ENCODE results near the gene FIGNL1. TPM values are rescaled to one million over a fixed set of nuclear protein-coding genes. Genes with fewer than 3 reads are reported as not detected.
A peak's percentile ranks its signal among the peaks of the same experiment; 100 is the strongest.

Gene FIGNL1
- polyA plus RNA-seq, 3 donors = 0.55 to 2.4 (median 1.8) TPM

- Histone ChIP-seq H3K4me2 (replicated peaks; ENCODE audit: extremely low read depth, low read length, poor library complexity, severe bottlenecking) (peak overlapping the region; percentile 73), H3K4me1 (ENCODE audit: control insufficient read depth in 1 of 2, insufficient read depth in 2 of 2, low read length in 2 of 2) (peaks cover 68 to 70% of the 10 kb centered on the region in 2 donors), H3K79me2 (ENCODE audit: insufficient read depth, low read length) (no peaks in the 10 kb centered on the region), H3K9me3 (replicated peaks in 1 of 2; ENCODE audit: control insufficient read depth in 1 of 2, insufficient read depth in 1 of 2, low read length in 2 of 2) (no peaks in the 10 kb centered on the region), H2AFZ (ENCODE audit: insufficient read depth, low read depth, low read length, poor library complexity, severe bottlenecking) (peak overlapping the region; percentile 2), H4K20me1 (ENCODE audit: insufficient read depth, low read length) (no peaks in the 10 kb centered on the region), H3K27ac (ENCODE audit: low read depth in 1 of 2, low read length in 2 of 2) (peak overlapping the region; percentile 55 to 72), H3K36me3 (replicated peaks in 1 of 2; ENCODE audit: control insufficient read depth in 1 of 2, insufficient read depth in 2 of 2, low read length in 2 of 2) (no peaks in the 10 kb centered on the region), H3K9ac (ENCODE audit: insufficient read depth, low read length, poor library complexity, severe bottlenecking) (no peak overlapping the region), H3K27me3 (ENCODE audit: control insufficient read depth in 2 of 2, insufficient read depth in 2 of 2, low read length in 2 of 2) (no peaks in the 10 kb centered on the region), H3K4me3 (replicated peaks in 1 of 3; ENCODE audit: low read depth in 2 of 3, low read length in 3 of 3) (peak overlapping the region; percentile 5 to 65 (median 33))
- Mint-ChIP-seq H3K36me3 (peaks cover 0 to 3% of the 10 kb centered on the region in 2 donors), H3K9me3 (peaks cover 0 to 2% (median 0%) of the 10 kb centered on the region in 7 donors), H3K27me3 (ENCODE audit: low read depth in 3 of 3) (peaks cover 0 to 3% (median 2%) of the 10 kb centered on the region in 3 donors), H3K4me1 (peaks cover 68% of the 10 kb centered on the region), H3K4me3 (peak overlapping the region; percentile 67 to 85), H3K27ac (peak overlapping the region; percentile 87 to 97 (median 89))
- TF ChIP-seq CTCF (IDR thresholded peaks at IDR 0.05) = no peak
- intact Hi-C loops (cut with micrococcal nuclease) = loop anchor here in 1 of 2 donors (5.0 to 10.0 kb wide), 2 partner anchors 112 to 204 kb away; partner anchors contain the start of gene IKZF1
- WGBS (ENCODE audit: insufficient coverage) = 0% methylated on average over 4 of the region's 7 CpGs
- peak; percentile 59 to 83 (median 82) for DNase-seq
Observed at GRCh38 chr7:50416527-50417182, 33.5 kb downstream of the FIGNL1 start.

GRCh38 chr7:50415844-50416364 lies 34.2 kb downstream of the FIGNL1 start:
- peaks cover 76% of the 10 kb centered on the region for H3K4me1 Mint-ChIP-seq

More at GRCh38 chr7:50415844-50416364, 34.2 kb downstream of the FIGNL1 start:
- Histone ChIP-seq H2AFZ (ENCODE audit: insufficient read depth, low read depth, low read length, poor library complexity, severe bottlenecking) (no peak overlapping the region), H3K4me3 (replicated peaks in 1 of 3; ENCODE audit: low read depth in 2 of 3, low read length in 3 of 3) (peak overlapping the region; percentile 3 to 65 (median 33)), H3K27me3 (ENCODE audit: control insufficient read depth in 2 of 2, insufficient read depth in 2 of 2, low read length in 2 of 2) (no peaks in the 10 kb centered on the region), H3K36me3 (replicated peaks in 1 of 2; ENCODE audit: control insufficient read depth in 1 of 2, insufficient read depth in 2 of 2, low read length in 2 of 2) (no peaks in the 10 kb centered on the region), H4K20me1 (ENCODE audit: insufficient read depth, low read length) (no peaks in the 10 kb centered on the region), H3K9me3 (replicated peaks in 1 of 2; ENCODE audit: control insufficient read depth in 1 of 2, insufficient read depth in 1 of 2, low read length in 2 of 2) (no peaks in the 10 kb centered on the region), H3K9ac (ENCODE audit: insufficient read depth, low read length, poor library complexity, severe bottlenecking) (no peak overlapping the region), H3K27ac (ENCODE audit: low read depth in 1 of 2, low read length in 2 of 2) (peak overlapping the region; percentile 55 to 72), H3K4me1 (ENCODE audit: control insufficient read depth in 1 of 2, insufficient read depth in 2 of 2, low read length in 2 of 2) (peaks cover 75 to 77% of the 10 kb centered on the region in 2 donors), H3K79me2 (ENCODE audit: insufficient read depth, low read length) (no peaks in the 10 kb centered on the region), H3K4me2 (replicated peaks; ENCODE audit: extremely low read depth, low read length, poor library complexity, severe bottlenecking) (peak overlapping the region; percentile 73)
- Mint-ChIP-seq H3K9me3 (peaks cover 0 to 2% (median 0%) of the 10 kb centered on the region in 7 donors), H3K36me3 (peaks cover 0 to 4% of the 10 kb centered on the region in 2 donors), H3K27ac (peak overlapping the region; percentile 87 to 97 (median 89)), H3K27me3 (ENCODE audit: low read depth in 3 of 3) (peaks cover 0 to 3% (median under 1%) of the 10 kb centered on the region in 3 donors), H3K4me3 (peak overlapping the region; percentile 67 to 85)
- intact Hi-C loops (cut with micrococcal nuclease) = loop anchor here in 1 of 2 donors (5.0 to 10.0 kb wide), 2 partner anchors 111 to 204 kb away; partner anchors contain the start of gene IKZF1
- 58% methylated on average over 2 of the region's 6 CpGs for WGBS (ENCODE audit: insufficient coverage)
- no peak for TF ChIP-seq CTCF (IDR thresholded peaks at IDR 0.05)
- DNase-seq = no peak
